GM12878 (cell line): ENCODE measurements around the gene PLB1. TPM values are rescaled to one million over a fixed set of nuclear protein-coding genes. Genes with fewer than 3 reads are reported as not detected.

Experiments
- ATAC-seq: fragments of 200-7000 bp; cut with Tn5 transposase; 3 replicates; pipeline ENCODE4 v1.9.1; 2020; ENCODE audit warnings: mild to moderate bottlenecking, moderate library complexity
- BruUV-seq: library from RNA; stranded (reverse); fragments of 400-500 nt; replicated peaks from 2 replicates; lab custom pipeline; 2021; lab: Mats Ljungman, UMichigan
- CTCF ChIA-PET: fragments of 300-600 bp; sonication (Branson Sonifier 250); formaldehyde crosslinking; extraction: SDS; loops from one replicate; lab custom pipeline; 2021; ENCODE audit warnings: inconsistent platforms; lab: Yijun Ruan, JAX
- POLR2A ChIA-PET: fragments of 350-600 bp; formaldehyde crosslinking; extraction: SDS; loops from one replicate; lab custom pipeline; 2021; ENCODE audit warnings: inconsistent platforms; lab: Charles Lee
- RAD21 ChIA-PET: fragments of 300-600 bp; sonication (Branson Sonifier 250); formaldehyde crosslinking; loops from one replicate; lab custom pipeline; 2023; ENCODE audit warnings: antibody characterized with exemption; ENCODE audit not compliant: unreplicated experiment; lab: Charles Lee
- SMC1A ChIA-PET: fragments of 300-600 bp; sonication (Branson Sonifier 250); formaldehyde crosslinking; loops from one replicate; lab custom pipeline; 2023; ENCODE audit not compliant: unreplicated experiment, uncharacterized antibody; lab: Charles Lee
- DNase-seq: peaks from one replicate; pipeline ENCODE4 v3.0.0-alpha.2; 2011; ENCODE audit warnings: low read depth, low spot score
- FAIRE-seq: peaks from 3 replicates; lab custom pipeline; 2011; peaks lifted over from hg19 to GRCh38; lab: Jason Lieb, UNC
- H2AFZ ChIP-seq: 2 replicates; pipeline ENCODE4 v1.6.0; 2011; ENCODE audit warnings: low read depth, low read length, control low read depth; ENCODE audit not compliant: control insufficient read depth
- H3K27ac ChIP-seq: 2 replicates; pipeline ENCODE4 v1.5.1; 2011; ENCODE audit warnings: control low read depth; ENCODE audit not compliant: control insufficient read depth, insufficient read depth
- H3K27me3 ChIP-seq, 2 experiments: replicated peaks in 1 of 2; 2 replicates each; pipeline versions ENCODE4 v1.6.0 to v1.6.1; 2011; ENCODE audit warnings: low read length in 1 of 2; ENCODE audit not compliant: control insufficient read depth in 2 of 2, insufficient read depth in 2 of 2
- H3K36me3 ChIP-seq, 2 experiments: 2 replicates each; pipeline ENCODE4 v1.5.1; 2011; ENCODE audit warnings: low read length in 1 of 2; ENCODE audit not compliant: control insufficient read depth in 2 of 2, insufficient read depth in 2 of 2
- H3K4me1 ChIP-seq: 2 replicates; pipeline ENCODE4 v1.6.1; 2011; ENCODE audit warnings: mild to moderate bottlenecking, low read length, moderate library complexity, mixed read lengths; ENCODE audit not compliant: control insufficient read depth, insufficient read depth
- H3K4me2 ChIP-seq: 2 replicates; pipeline ENCODE4 v1.6.0; 2011; ENCODE audit warnings: control low read depth; ENCODE audit not compliant: control insufficient read depth, insufficient read depth
- H3K4me3 ChIP-seq: fragments of 200-600 bp; sonication (generic); 2 replicates; pipeline ENCODE4 v1.5.1; 2016
- H3K79me2 ChIP-seq: 2 replicates; pipeline ENCODE4 v1.6.0; 2011; ENCODE audit warnings: low read length; ENCODE audit not compliant: control insufficient read depth, insufficient read depth
- H3K9ac ChIP-seq: 2 replicates; pipeline ENCODE4 v1.8.0; 2011; ENCODE audit warnings: low read length, control low read depth, mixed read lengths; ENCODE audit not compliant: control insufficient read depth, insufficient read depth
- H3K9me3 ChIP-seq: replicated peaks from 3 replicates; pipeline ENCODE4 v1.5.1; 2011; ENCODE audit warnings: mild to moderate bottlenecking, low read length; ENCODE audit not compliant: control insufficient read depth, insufficient read depth
- H4K20me1 ChIP-seq: 2 replicates; pipeline ENCODE4 v1.6.0; 2011; ENCODE audit not compliant: control insufficient read depth, insufficient read depth
- BRCA1 ChIP-seq: IDR thresholded peaks from 2 replicates; pipeline ENCODE4 v1.6.1; 2011; ENCODE audit warnings: low read depth, low read length, improper control_type of control experiment
- FOXK2 ChIP-seq: fragments of 450-650 bp; IDR thresholded peaks from 2 replicates; pipeline ENCODE4 v1.6.1; 2017; ENCODE audit warnings: mild to moderate bottlenecking, moderate library complexity
- NR2C2 ChIP-seq: IDR thresholded peaks from 2 replicates; pipeline ENCODE4 v1.6.1; 2011; ENCODE audit warnings: borderline replicate concordance, low read depth; ENCODE audit not compliant: control insufficient read depth, insufficient read length
- POU2F2 ChIP-seq: IDR thresholded peaks from 3 replicates; pipeline ENCODE4 v1.6.1; 2011; ENCODE audit warnings: low read depth, mild to moderate bottlenecking, low read length, borderline replicate concordance
- RB1 ChIP-seq: fragments of 450-650 bp; formaldehyde crosslinking; IDR thresholded peaks from 2 replicates; pipeline ENCODE4 v1.6.1; 2017; ENCODE audit warnings: mild to moderate bottlenecking, borderline replicate concordance
- RFX5 ChIP-seq: IDR thresholded peaks from 2 replicates; pipeline ENCODE4 v1.6.1; 2011; ENCODE audit warnings: low read depth, low read length, improper control_type of control experiment
- ZBED1 ChIP-seq: IDR thresholded peaks from 2 replicates; pipeline ENCODE4 v1.6.1; 2016; ENCODE audit warnings: borderline replicate concordance
- WGBS: methylation state at CpG from one replicate; pipeline ENCODE4 v1.1.6; 2016; ENCODE audit warnings: low lambda C conversion rate; ENCODE audit not compliant: insufficient replicate concordance, insufficient coverage; ENCODE audit errors: missing lambda C conversion rate; 5-methylcytosine and 5-hydroxymethylcytosine counted together
- in situ Hi-C: fragments of 300-500 bp; cut with MboI; formaldehyde crosslinking; loops from 9 replicates; pipeline ENCODE4 v1.14.3; 2018; ENCODE audit warnings: mixed read lengths
- intact Hi-C: fragments of 100-400 bp; cut with micrococcal nuclease; formaldehyde crosslinking; loops from one replicate; pipeline ENCODE4 v1.14.2; 2022; ENCODE audit not compliant: unreplicated experiment
- polyA plus RNA-seq, 11 experiments: library from polyadenylated mRNA; depleted of rRNA in 4 of 11; unstranded in 6 of 11; stranded (reverse) in 5 of 11; fragments of >200 nt; fragmentation: Nextera tagmentation in 4 of 11; fragmentation: Illumina TruSeq in 1 of 11; extraction: Ambion mirVana in 4 of 11; extraction: Trizol in 1 of 11; gene quantifications; 1 replicate in 1 of 11; 2 replicates in 10 of 11; pipeline versions ENCODE4 v1.2.1 to v1.2.3, GENCODE V29; 2011 to 2016; ENCODE audit warnings: inconsistent platforms in 2 of 11, missing spikeins in 2 of 11, low read depth in 1 of 11
- total RNA-seq, 4 experiments: library from RNA; depleted of rRNA in 3 of 4; stranded (reverse); fragments of >200 nt in 3 of 4; fragmentation: Illumina TruSeq in 1 of 4; extraction: Trizol in 1 of 4; gene quantifications; 2 replicates each; pipeline versions ENCODE4 v1.2.1 to v1.2.3, GENCODE V29; 2013 to 2021
- TF ChIP-seq, protein P1 (sequence below), 3 experiments: IDR thresholded peaks in 2 of 3; conservative IDR thresholded peaks in 1 of 3; 2 replicates each; pipeline ENCODE4 v1.5.1; 2011; ENCODE audit warnings: low read depth in 3 of 3, low read length in 3 of 3, mild to moderate bottlenecking in 3 of 3, control low read depth in 2 of 3, moderate library complexity in 2 of 3, inconsistent platforms in 1 of 3, mixed read lengths in 1 of 3; ENCODE audit not compliant: control insufficient read depth in 2 of 3, insufficient read depth in 1 of 3; ENCODE audit errors: extremely low read depth in 1 of 3
- TF ChIP-seq, protein P2 (sequence below): fragments of 450-650 bp; IDR thresholded peaks from 2 replicates; pipeline ENCODE4 v1.6.1; 2017; ENCODE audit warnings: borderline replicate concordance
- TF ChIP-seq, protein P3 (sequence below): fragments of 450-650 bp; formaldehyde crosslinking; IDR thresholded peaks from 2 replicates; pipeline ENCODE4 v1.4.0; 2022; ENCODE audit warnings: mild to moderate bottlenecking, moderate library complexity

PLB1 gene
- total and polyA plus RNA-seq, 10 of the 15 experiments (the other 5 are each of a cell fraction or from before 2014, with no cell fraction given), result 0.03 to 0.49 (median 0.28) TPM

DNA sequence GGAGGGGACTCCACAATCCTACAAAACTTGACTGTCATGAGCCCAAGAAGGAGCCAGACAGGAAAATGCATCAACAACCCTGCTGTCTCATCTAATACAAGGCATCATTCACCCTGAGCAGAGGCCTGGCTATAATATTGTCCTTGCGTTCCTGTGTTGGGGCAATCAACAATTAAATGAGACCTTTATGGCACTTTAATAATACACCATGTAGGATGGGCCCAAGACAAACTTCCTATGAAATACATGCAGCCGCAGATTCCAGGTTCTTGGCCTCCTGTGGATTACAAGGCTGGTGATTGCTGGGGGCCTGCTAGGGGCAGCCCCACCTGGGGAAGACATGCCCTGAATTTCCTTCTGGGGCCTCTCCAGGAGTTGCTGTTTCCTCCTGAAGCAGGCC lies 173.0 kb downstream of the PLB1 start:
- ATAC-seq, result no peak
- ChIA-PET RAD21 (no interaction called here), POLR2A (no interaction called here), CTCF (no interaction called here), SMC1A (no interaction called here)
- TF ChIP-seq NR2C2 (no peak), RB1 (no peak), POU2F2 (no peak), FOXK2 (no peak), BRCA1 (no peak), RFX5 (no peak), ZBED1 (no peak)
- TF ChIP-seq, protein P1, sequence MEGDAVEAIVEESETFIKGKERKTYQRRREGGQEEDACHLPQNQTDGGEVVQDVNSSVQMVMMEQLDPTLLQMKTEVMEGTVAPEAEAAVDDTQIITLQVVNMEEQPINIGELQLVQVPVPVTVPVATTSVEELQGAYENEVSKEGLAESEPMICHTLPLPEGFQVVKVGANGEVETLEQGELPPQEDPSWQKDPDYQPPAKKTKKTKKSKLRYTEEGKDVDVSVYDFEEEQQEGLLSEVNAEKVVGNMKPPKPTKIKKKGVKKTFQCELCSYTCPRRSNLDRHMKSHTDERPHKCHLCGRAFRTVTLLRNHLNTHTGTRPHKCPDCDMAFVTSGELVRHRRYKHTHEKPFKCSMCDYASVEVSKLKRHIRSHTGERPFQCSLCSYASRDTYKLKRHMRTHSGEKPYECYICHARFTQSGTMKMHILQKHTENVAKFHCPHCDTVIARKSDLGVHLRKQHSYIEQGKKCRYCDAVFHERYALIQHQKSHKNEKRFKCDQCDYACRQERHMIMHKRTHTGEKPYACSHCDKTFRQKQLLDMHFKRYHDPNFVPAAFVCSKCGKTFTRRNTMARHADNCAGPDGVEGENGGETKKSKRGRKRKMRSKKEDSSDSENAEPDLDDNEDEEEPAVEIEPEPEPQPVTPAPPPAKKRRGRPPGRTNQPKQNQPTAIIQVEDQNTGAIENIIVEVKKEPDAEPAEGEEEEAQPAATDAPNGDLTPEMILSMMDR (IDR thresholded peaks at IDR 0.05 in 2 of 3, conservative IDR thresholded peaks at IDR 0.05 in 1 of 3; ENCODE audit: control insufficient read depth in 2 of 3, extremely low read depth in 1 of 3, insufficient read depth in 1 of 3, low read depth in 3 of 3, low read length in 3 of 3), result no peak
- TF ChIP-seq, protein P2, sequence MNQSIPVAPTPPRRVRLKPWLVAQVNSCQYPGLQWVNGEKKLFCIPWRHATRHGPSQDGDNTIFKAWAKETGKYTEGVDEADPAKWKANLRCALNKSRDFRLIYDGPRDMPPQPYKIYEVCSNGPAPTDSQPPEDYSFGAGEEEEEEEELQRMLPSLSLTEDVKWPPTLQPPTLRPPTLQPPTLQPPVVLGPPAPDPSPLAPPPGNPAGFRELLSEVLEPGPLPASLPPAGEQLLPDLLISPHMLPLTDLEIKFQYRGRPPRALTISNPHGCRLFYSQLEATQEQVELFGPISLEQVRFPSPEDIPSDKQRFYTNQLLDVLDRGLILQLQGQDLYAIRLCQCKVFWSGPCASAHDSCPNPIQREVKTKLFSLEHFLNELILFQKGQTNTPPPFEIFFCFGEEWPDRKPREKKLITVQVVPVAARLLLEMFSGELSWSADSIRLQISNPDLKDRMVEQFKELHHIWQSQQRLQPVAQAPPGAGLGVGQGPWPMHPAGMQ, result no peak
- TF ChIP-seq, protein P3, sequence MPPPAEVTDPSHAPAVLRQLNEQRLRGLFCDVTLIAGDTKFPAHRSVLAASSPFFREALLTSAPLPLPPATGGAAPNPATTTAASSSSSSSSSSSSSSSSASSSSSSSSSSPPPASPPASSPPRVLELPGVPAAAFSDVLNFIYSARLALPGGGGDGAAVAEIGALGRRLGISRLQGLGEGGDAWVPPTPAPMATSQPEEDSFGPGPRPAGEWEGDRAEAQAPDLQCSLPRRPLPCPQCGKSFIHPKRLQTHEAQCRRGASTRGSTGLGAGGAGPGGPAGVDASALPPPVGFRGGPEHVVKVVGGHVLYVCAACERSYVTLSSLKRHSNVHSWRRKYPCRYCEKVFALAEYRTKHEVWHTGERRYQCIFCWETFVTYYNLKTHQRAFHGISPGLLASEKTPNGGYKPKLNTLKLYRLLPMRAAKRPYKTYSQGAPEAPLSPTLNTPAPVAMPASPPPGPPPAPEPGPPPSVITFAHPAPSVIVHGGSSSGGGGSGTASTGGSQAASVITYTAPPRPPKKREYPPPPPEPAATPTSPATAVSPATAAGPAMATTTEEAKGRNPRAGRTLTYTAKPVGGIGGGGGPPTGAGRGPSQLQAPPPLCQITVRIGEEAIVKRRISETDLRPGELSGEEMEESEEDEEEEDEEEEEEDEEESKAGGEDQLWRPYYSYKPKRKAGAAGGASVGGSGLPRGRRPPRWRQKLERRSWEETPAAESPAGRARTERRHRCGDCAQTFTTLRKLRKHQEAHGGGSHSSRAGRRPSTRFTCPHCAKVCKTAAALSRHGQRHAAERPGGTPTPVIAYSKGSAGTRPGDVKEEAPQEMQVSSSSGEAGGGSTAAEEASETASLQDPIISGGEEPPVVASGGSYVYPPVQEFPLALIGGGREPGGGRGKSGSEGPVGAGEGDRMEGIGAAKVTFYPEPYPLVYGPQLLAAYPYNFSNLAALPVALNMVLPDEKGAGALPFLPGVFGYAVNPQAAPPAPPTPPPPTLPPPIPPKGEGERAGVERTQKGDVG (CRISPR knock-in tag), result no peak
- no peak overlapping the region for H2AFZ ChIP-seq
- no peaks in the 10 kb centered on the region; the same call in 1 of the 2 replicates for H4K20me1 ChIP-seq
- no peak overlapping the region for H3K9ac ChIP-seq
- FAIRE-seq, result no peak
- H3K79me2 ChIP-seq, result no peaks in the 10 kb centered on the region
- H3K4me2 ChIP-seq, result no peak overlapping the region
- no peak overlapping the region for H3K4me3 ChIP-seq
- 59% methylated on average over 2 of the region's 2 CpGs for WGBS
- DNase-seq, result no peak
- H3K4me1 ChIP-seq, result no peaks in the 10 kb centered on the region
- in situ Hi-C loops, result no loop called here
- intact Hi-C loops, result no loop called here
- no peak overlapping the region for H3K27ac ChIP-seq
- H3K27me3 ChIP-seq, result peaks cover 0 to 3% of the 10 kb centered on the region in 2 experiments; a peak in 1 of 4 replicates
- no TSS peak for BruUV-seq
- H3K36me3 ChIP-seq, result no peaks in the 10 kb centered on the region
- H3K9me3 ChIP-seq, result no peaks in the 10 kb centered on the region; the same call in 1 of the 3 replicates
